8988T (cell line): ENCODE measurements around the gene BAG1.

Source experiments
- DNase-seq: peaks from one replicate; pipeline ENCODE4 v3.0.0; 2011

Gene BAG1

GRCh38 chr9:33264473-33265177 is at the start of gene BAG1, which contains the start of gene CHMP5:
TSS of gene BAG1 (minus strand) at chr9:33264708.
TSS of gene CHMP5 (plus strand) at chr9:33265049. CDS start at chr9:33265079, 30 bp downstream.
- DNase-seq: peak; percentile 89

DNA sequence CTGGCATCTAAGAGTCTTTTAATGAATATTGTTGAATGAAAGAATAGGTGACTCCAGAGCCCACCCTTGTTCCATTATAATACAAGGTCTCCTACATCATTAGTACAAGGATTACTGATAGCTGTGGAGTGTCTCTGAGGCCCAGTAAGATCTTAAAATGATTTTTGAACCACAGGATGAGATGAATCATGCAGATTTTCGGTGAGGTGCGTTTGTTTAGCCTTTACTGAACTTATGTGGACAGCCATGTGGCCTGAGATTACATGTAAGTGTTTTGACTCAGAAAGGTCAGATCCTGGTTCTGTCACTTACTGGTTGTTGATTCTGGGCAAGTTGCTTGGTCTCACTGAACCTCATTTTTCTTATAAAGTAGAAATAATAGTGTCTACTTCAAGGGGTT is 47.4 kb upstream of the BAG1 start:
- no peak for DNase-seq

- no peak for DNase-seq
These were observed 46.2 kb upstream of the BAG1 start for GRCh38 chr9:33310748-33311147.

DNA sequence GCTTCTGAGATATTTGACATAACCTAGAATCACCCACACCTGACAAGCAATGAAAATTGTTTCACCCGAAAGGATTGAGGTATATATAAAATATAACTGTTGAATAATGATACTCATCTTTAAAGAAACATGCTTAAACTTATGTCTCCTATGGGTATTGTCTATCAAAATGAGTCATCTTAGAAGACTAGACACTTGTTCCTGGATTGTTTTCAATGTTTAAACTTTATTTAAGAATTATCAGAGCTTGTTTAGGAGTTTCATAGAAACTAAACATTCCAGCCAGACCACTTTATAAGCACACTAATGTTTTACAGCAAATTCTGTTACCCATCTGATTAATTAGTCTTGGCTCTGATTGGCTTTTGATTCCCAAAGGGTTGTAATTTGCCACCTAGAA is 45.4 kb upstream of the BAG1 start:
- DNase-seq: no peak

- DNase-seq: no peak
These were observed 42.6 kb upstream of the BAG1 start for GRCh38 chr9:33307067-33307466.

DNA sequence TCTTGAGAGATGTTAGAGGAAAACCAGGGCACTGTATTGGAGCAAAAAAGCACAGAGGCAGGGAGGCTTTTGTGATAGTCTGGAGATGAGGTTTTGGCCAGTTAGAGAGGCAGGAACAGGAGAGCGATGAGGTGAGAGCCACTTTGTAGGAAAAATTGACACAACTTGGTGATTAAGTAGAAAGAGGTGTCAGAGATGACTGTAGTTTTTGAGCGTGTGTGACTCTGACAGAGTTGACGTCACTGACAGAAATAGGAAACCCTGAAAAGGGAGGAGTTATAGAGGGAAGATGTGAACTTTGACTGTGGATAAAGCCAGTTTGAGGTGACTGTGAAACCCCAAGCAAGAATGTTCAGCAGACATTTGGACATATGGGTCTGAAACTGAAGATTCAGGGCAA is 41.5 kb upstream of the BAG1 start:
- DNase-seq: no peak

DNA sequence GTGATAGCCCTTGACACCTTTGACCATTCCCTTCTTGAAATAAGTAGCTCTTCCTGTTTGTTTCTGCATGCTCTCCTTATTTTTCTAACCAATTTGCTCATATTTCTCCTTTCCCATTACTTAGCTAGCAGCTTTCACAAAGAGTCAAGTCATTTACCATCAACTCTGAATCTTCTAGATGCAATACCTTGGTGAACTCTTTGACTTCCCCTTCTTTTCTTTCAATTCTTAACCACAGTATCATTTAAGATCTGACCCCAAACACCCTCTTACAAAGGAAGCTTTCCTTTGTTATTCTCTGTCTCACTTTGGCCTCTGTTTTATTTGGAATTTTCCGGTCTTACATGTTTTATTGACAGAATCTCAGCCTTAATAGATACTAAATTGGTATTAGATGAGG is 39.9 kb upstream of the BAG1 start:
- DNase-seq: no peak

DNA sequence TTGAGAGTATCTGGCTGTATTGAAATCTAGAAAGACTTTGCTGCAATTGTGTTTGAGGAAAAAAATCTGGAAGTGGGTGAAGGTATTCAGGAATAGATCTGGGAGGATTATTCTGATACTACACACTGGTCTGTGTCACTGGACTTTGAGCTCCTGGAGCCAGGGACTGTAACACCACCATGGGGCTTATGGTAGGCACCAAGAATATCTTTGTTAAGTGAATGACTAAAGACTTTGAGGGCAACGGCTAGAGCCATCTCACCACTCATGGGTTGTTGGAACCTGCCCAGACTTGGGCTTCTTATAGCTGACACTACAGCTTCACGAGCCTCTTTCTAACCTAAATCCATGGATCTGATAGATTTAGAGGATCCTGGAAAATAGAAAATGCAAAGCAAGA is 36.0 kb upstream of the BAG1 start:
- DNase-seq: no peak

GRCh38 chr9:33297432-33297831 is 32.9 kb upstream of the BAG1 start:
- DNase-seq: no peak

GRCh38 chr9:33295571-33295970 is 31.1 kb upstream of the BAG1 start:
- DNase-seq: no peak

DNA sequence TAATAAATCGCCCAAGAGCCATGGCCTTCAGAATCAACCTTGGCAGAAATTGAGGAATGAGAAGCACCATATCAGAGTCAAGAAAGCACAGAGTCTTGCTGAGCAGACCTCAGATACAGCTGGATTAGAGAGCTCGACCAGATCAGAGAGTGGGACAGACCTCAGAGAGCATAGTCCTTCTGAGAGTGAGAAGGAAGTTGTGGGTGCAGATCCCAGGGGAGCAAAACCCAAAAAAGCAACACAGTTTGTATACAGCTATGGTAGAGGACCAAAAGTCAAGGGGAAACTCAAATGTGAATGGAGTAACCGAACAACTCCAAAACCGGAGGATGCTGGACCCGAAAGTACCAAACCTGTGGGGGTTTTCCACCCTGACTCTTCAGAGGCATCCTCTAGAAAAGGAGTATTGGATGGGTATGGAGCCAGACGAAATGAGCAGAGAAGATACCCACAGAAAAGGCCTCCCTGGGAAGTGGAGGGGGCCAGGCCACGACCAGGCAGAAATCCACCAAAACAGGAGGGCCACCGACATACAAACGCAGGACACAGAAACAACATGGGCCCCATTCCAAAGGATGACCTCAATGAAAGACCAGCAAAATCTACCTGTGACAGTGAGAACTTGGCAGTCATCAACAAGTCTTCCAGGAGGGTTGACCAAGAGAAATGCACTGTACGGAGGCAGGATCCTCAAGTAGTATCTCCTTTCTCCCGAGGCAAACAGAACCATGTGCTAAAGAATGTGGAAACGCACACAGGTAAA is 30.3 kb upstream of the BAG1 start:
- DNase-seq: no peak

GRCh38 chr9:33293782-33294181 is 29.3 kb upstream of the BAG1 start:
- no peak for DNase-seq

GRCh38 chr9:33291901-33292300 is 27.4 kb upstream of the BAG1 start:
- DNase-seq: no peak

DNA sequence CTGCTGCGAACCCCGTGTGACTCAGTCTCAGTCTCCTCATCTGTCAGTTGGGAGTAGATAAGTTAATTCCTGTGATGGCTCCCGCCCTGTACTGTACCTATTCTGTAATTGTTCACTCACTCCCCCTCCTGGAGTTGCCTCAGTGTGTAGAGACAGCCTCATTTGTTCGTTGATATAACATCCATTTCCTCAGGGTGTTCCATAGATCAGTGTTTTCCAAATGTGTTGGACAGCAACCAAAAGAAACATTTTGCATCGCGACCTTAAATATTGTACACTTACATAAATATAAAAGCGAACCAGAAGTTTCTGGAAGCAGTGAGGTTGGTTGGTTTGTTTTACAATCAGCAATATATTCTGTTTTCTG is 26.5 kb upstream of the BAG1 start:
- DNase-seq: no peak

- peak; percentile 86 for DNase-seq
These were observed 25.9 kb upstream of the BAG1 start, which contains the start of gene NFX1 for GRCh38 chr9:33290247-33291030. TSS of gene NFX1 (plus strand) at chr9:33290516. CDS start at chr9:33290573, 57 bp downstream.

DNA sequence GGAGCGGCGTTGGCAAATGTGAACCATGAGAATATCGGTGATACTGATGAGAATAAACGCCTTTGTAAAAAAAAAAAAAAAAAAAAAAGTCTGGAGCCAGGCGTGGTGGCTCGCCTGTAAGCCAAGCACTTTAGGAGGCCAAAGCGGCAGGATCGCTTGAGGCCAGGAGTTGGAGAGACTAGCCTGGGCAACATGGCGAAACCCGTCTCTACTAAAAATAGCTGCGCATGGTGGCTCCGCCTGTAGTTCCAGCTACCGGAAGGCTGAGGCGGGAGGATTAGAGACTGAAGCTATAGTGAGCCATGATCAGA is 25.4 kb upstream of the BAG1 start:
- DNase-seq: no peak

DNA sequence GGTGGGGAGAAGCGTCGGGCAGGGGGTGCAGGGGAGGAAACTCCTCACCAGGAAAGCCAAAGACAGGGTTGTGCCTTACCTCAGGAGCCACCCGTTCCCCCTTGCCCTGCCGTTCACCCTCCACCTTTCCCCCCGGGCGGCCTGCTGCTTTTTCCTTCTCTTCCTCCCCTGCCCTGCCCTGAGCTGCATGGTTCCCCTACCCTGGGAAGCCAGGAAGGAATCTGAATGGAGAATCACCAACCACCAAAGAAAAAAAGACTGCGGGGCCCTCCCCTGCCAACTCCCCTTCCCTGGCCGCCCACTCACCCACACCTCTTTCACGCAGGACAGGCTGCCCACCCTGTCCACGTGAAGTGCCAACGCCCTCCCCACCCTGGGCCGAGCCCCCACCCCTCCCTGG is 25.0 kb upstream of the BAG1 start:
- DNase-seq: no peak

- DNase-seq: no peak
These were observed 24.4 kb upstream of the BAG1 start for GRCh38 chr9:33288828-33289483.

DNA sequence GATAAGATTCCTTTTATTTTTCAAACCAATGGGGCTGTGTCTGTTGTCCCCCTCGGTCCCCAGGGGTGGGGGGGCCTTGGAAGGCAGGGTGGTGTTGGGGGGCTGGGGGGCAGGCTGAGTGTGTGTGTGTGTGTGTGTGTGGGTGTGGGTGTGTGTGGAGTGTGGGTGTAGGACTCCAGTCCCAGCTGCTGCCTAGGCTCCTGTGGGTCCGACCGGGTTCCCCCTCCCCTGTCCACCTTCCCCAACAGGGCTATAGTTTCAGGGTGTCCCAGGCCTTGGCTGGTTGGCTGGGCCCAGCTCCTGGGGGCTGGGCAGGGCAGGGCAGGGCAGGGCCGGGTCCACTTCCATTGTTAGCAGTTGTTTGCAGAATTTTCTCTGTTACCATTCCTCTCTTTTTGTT is 23.7 kb upstream of the BAG1 start:
- DNase-seq: no peak

DNA sequence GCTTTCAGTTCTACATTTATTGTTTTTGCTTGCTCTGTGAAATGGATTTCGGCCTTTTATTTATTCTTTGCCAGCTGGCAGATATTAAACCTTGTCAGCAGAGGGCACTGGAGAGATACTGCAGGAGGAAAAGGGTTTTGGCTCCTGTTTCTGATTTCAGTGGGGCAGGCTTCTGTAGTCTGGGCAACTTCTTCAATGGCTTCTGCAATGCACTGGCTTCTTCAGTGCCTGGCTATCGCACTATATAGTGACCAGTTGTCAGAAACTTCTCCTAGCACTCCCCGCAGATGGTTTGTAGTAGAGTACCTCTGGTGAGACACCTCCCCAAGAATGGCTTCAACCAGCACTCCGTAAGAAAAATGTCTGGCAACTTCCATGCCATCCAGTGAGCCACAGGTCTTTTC is 22.6 kb upstream of the BAG1 start:
- DNase-seq: peak; percentile 62

DNA sequence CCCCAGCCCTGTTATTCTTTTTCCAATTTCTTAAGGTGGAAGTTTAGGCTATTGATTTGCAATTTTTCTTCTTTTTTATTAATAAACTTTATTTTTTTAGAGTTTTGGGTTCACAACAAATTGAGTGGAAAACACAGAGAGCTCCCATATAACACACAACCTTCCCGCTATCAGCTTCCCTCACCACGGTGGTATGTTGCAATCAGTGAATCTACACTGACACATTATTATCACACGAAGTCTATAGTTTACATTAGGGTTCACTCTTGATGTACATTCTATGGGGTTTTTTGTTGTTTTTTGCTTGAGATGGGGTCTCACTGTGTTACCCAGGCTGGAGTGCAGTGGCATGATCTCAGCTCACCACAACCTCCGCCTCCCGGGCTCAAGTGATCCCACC is 21.0 kb upstream of the BAG1 start:
- DNase-seq: no peak

DNA sequence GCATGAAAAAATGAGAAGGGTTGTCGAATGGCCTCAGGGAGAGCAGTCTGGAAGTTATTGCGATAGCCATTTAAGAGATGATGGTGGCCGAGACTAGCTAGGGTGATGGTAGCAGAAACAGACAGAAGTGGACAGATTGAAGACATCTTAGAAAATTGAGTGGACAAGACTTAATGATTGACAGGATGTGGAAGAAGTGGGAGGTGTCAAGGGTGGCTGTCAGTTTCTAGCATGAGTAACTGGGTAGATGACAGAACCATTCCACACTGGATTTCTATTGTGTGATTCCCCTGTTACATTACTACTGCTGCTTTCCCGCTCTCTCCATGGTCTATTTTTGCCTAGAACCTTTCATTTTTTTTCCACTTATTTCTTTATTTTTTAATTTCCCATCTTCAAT is 13.0 kb upstream of the BAG1 start:
- DNase-seq: no peak

- no peak for DNase-seq
These were observed 9.4 kb upstream of the BAG1 start for GRCh38 chr9:33273972-33274328.
